NCI-H1105 treated with DMSO at 0.1 percent for 48 hours (cell line): Measurements from ENCODE around the gene TSEN54.
"Not testable (repeated sequence)": the region's sequence is repeated elsewhere in the genome, so short reads cannot be mapped to it uniquely, and the experiment has no call there.

Source experiments
- DNase-seq: peaks from one replicate; lab custom pipeline; 2025; lab: John Stamatoyannopoulos, UW

The TSEN54 gene

GRCh38 chr17:75516255-75516618 lies at the start of gene TSEN54:
Gene TSEN54, plus strand, starts transcription at chr17:75516528. Its CDS starts 33 bp downstream, at chr17:75516561.
- peak; percentile 81 for DNase-seq

- DNase-seq: no peak
Measured at GRCh38 chr17:75468291-75468754, 48.0 kb upstream of the TSEN54 start.

GRCh38 chr17:75468779-75469373 lies 47.5 kb upstream of the TSEN54 start:
- DNase-seq: no peak

- no peak for DNase-seq
Measured at GRCh38 chr17:75471207-75471606, 45.1 kb upstream of the TSEN54 start.

GRCh38 chr17:75472119-75472518 lies 44.2 kb upstream of the TSEN54 start:
- DNase-seq: peak; percentile 80

- no peak for DNase-seq
Measured at GRCh38 chr17:75473246-75473645, 43.1 kb upstream of the TSEN54 start.

- DNase-seq: no peak
Measured at GRCh38 chr17:75474736-75475135, 41.6 kb upstream of the TSEN54 start.

- DNase-seq: no peak
Measured at GRCh38 chr17:75475144-75475835, 41.0 kb upstream of the TSEN54 start.

- DNase-seq: no peak
Measured at GRCh38 chr17:75475851-75476250, 40.5 kb upstream of the TSEN54 start.

GRCh38 chr17:75476271-75476671 lies 40.1 kb upstream of the TSEN54 start:
- no peak for DNase-seq

GRCh38 chr17:75476752-75477489 lies 39.4 kb upstream of the TSEN54 start:
- no peak for DNase-seq

GRCh38 chr17:75477490-75477862 lies 38.9 kb upstream of the TSEN54 start:
- not testable (repeated sequence) for DNase-seq

GRCh38 chr17:75478508-75478907 lies 37.8 kb upstream of the TSEN54 start:
- DNase-seq: no peak

- no peak for DNase-seq
Measured at GRCh38 chr17:75480281-75480680, 36.0 kb upstream of the TSEN54 start.

- DNase-seq: no peak
Measured at GRCh38 chr17:75481194-75482068, 34.9 kb upstream of the TSEN54 start.

GRCh38 chr17:75482098-75482942 lies 34.0 kb upstream of the TSEN54 start:
- DNase-seq: no peak

- no peak for DNase-seq
Measured at GRCh38 chr17:75485688-75486087, 30.6 kb upstream of the TSEN54 start.

GRCh38 chr17:75486151-75486550 lies 30.2 kb upstream of the TSEN54 start:
- no peak for DNase-seq

GRCh38 chr17:75486951-75487350 lies 29.4 kb upstream of the TSEN54 start:
- no peak for DNase-seq

GRCh38 chr17:75487351-75488070 lies 28.8 kb upstream of the TSEN54 start:
- no peak for DNase-seq
